ENCODE results near the gene EHMT1. TPM values are rescaled to one million over a fixed set of nuclear protein-coding genes. Genes with fewer than 3 reads are reported as not detected.

Gene EHMT1
- total and polyA plus RNA-seq, 9 of the 15 experiments (the other 6 are each of a cell fraction or from before 2014, with no cell fraction given), result 2.2 to 76.0 (median 36.4) TPM

DNA sequence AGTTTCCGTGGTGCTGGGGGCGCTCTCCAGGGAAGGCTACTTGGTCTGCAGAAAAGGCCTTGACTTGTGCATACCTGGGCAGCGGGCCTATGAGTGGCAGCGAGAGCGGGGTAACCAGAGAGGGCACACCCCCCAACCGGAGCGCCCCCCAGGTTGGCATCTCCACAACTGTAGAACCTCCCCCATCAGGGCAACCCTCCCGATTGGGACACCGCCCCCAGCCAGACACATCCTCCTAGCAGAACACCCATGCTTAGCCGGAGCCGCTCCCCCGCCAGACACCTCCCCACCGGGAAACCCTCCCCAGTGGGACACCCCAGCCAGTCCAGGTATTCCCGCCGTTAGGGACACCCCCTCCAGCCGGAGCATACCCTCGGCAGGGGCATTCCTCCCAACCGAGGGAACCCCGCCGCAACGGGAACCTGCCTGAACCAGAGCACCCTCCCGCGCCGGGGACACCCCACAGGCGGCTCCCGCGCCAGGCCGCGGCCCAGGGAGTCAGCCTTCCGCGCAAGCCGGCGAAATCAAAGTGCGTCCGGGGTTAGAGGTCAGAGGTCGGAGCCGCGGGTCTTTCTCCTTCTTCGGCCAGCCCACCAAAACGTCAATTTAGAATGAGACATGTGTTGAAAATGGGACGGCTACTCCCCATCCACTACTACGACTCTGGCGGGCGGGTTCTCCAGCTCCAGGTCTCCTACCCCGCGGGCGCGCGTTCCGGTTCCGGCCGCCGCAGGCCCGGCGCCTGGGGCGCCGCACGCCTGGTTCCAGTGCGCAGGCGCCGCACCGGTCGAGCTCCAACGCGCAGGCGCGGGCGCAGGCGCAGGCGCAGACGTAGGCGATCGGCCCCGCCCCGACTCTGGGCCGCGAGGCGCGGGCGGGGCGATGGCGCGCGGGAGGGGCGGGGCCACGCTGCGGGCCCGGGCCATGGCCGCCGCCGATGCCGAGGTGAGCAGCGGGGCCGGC lies at the start of gene EHMT1 (continued):
- TF ChIP-seq, protein P1, sequence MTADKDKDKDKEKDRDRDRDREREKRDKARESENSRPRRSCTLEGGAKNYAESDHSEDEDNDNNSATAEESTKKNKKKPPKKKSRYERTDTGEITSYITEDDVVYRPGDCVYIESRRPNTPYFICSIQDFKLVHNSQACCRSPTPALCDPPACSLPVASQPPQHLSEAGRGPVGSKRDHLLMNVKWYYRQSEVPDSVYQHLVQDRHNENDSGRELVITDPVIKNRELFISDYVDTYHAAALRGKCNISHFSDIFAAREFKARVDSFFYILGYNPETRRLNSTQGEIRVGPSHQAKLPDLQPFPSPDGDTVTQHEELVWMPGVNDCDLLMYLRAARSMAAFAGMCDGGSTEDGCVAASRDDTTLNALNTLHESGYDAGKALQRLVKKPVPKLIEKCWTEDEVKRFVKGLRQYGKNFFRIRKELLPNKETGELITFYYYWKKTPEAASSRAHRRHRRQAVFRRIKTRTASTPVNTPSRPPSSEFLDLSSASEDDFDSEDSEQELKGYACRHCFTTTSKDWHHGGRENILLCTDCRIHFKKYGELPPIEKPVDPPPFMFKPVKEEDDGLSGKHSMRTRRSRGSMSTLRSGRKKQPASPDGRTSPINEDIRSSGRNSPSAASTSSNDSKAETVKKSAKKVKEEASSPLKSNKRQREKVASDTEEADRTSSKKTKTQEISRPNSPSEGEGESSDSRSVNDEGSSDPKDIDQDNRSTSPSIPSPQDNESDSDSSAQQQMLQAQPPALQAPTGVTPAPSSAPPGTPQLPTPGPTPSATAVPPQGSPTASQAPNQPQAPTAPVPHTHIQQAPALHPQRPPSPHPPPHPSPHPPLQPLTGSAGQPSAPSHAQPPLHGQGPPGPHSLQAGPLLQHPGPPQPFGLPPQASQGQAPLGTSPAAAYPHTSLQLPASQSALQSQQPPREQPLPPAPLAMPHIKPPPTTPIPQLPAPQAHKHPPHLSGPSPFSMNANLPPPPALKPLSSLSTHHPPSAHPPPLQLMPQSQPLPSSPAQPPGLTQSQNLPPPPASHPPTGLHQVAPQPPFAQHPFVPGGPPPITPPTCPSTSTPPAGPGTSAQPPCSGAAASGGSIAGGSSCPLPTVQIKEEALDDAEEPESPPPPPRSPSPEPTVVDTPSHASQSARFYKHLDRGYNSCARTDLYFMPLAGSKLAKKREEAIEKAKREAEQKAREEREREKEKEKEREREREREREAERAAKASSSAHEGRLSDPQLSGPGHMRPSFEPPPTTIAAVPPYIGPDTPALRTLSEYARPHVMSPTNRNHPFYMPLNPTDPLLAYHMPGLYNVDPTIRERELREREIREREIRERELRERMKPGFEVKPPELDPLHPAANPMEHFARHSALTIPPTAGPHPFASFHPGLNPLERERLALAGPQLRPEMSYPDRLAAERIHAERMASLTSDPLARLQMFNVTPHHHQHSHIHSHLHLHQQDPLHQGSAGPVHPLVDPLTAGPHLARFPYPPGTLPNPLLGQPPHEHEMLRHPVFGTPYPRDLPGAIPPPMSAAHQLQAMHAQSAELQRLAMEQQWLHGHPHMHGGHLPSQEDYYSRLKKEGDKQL (CRISPR knock-in tag; IDR thresholded peaks at IDR 0.05; ENCODE audit: borderline replicate concordance), result no peak
- TF ChIP-seq, protein P2, sequence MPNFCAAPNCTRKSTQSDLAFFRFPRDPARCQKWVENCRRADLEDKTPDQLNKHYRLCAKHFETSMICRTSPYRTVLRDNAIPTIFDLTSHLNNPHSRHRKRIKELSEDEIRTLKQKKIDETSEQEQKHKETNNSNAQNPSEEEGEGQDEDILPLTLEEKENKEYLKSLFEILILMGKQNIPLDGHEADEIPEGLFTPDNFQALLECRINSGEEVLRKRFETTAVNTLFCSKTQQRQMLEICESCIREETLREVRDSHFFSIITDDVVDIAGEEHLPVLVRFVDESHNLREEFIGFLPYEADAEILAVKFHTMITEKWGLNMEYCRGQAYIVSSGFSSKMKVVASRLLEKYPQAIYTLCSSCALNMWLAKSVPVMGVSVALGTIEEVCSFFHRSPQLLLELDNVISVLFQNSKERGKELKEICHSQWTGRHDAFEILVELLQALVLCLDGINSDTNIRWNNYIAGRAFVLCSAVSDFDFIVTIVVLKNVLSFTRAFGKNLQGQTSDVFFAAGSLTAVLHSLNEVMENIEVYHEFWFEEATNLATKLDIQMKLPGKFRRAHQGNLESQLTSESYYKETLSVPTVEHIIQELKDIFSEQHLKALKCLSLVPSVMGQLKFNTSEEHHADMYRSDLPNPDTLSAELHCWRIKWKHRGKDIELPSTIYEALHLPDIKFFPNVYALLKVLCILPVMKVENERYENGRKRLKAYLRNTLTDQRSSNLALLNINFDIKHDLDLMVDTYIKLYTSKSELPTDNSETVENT (CRISPR knock-in tag; IDR thresholded peaks at IDR 0.05), result peak; percentile 63; the same call in 1 of the 2 replicates
- no peak; the same call in 1 of the 2 replicates for TF ChIP-seq ZNF280B (CRISPR knock-in tag; IDR thresholded peaks at IDR 0.05)
- no peak; the same call in 1 of the 2 replicates for TF ChIP-seq ZBTB49 (CRISPR knock-in tag; IDR thresholded peaks at IDR 0.05; ENCODE audit: borderline replicate concordance)
- no peak for TF ChIP-seq CEBPB (tag; IDR thresholded peaks at IDR 0.05)
- 0 out of 2 replicates have a peak, but pooled peaks have one; percentile 81 for TF ChIP-seq ZNF717 (CRISPR knock-in tag; IDR thresholded peaks at IDR 0.05)
- TF ChIP-seq ZKSCAN1 (IDR thresholded peaks at IDR 0.05; ENCODE audit: low read depth, low read length), result no peak
- TF ChIP-seq, protein P3, sequence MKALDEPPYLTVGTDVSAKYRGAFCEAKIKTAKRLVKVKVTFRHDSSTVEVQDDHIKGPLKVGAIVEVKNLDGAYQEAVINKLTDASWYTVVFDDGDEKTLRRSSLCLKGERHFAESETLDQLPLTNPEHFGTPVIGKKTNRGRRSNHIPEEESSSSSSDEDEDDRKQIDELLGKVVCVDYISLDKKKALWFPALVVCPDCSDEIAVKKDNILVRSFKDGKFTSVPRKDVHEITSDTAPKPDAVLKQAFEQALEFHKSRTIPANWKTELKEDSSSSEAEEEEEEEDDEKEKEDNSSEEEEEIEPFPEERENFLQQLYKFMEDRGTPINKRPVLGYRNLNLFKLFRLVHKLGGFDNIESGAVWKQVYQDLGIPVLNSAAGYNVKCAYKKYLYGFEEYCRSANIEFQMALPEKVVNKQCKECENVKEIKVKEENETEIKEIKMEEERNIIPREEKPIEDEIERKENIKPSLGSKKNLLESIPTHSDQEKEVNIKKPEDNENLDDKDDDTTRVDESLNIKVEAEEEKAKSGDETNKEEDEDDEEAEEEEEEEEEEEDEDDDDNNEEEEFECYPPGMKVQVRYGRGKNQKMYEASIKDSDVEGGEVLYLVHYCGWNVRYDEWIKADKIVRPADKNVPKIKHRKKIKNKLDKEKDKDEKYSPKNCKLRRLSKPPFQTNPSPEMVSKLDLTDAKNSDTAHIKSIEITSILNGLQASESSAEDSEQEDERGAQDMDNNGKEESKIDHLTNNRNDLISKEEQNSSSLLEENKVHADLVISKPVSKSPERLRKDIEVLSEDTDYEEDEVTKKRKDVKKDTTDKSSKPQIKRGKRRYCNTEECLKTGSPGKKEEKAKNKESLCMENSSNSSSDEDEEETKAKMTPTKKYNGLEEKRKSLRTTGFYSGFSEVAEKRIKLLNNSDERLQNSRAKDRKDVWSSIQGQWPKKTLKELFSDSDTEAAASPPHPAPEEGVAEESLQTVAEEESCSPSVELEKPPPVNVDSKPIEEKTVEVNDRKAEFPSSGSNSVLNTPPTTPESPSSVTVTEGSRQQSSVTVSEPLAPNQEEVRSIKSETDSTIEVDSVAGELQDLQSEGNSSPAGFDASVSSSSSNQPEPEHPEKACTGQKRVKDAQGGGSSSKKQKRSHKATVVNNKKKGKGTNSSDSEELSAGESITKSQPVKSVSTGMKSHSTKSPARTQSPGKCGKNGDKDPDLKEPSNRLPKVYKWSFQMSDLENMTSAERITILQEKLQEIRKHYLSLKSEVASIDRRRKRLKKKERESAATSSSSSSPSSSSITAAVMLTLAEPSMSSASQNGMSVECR (CRISPR knock-in tag; IDR thresholded peaks at IDR 0.05), result peak; percentile 72; the same call in 1 of the 2 replicates
